GF-D8 (cell line): ENCODE data around the gene TRIM63.
"Not testable (repeated sequence)": the region's sequence is repeated elsewhere in the genome, so short reads cannot be mapped to it uniquely, and the experiment has no call there.

Source experiments
- DNase-seq: peaks from one replicate; lab custom pipeline; 2025; lab: John Stamatoyannopoulos, UW

The TRIM63 gene

GRCh38 chr1:26067432-26067911, at the start of gene TRIM63:
Gene TRIM63 (minus strand): TSS chr1:26067630. CDS start chr1:26067494, 136 bp downstream.
- no peak for DNase-seq

- DNase-seq = no peak
Observed at GRCh38 chr1:26114165-26114927, 46.9 kb upstream of the TRIM63 start.

- DNase-seq = no peak
Observed at GRCh38 chr1:26112407-26112775, 45.0 kb upstream of the TRIM63 start.

- peak; percentile 85 for DNase-seq
Observed at GRCh38 chr1:26111530-26112406, 44.3 kb upstream of the TRIM63 start, which contains the start of gene PDIK1L. Gene PDIK1L (plus strand): TSS chr1:26111824. CDS start chr1:26114309, 2,485 bp downstream.

- peak; percentile 28 for DNase-seq
Observed at GRCh38 chr1:26110731-26111529, 43.5 kb upstream of the TRIM63 start.

GRCh38 chr1:26109229-26110164, 42.1 kb upstream of the TRIM63 start:
- no peak for DNase-seq

- DNase-seq = not testable (repeated sequence)
Observed at GRCh38 chr1:26105226-26105548, 37.8 kb upstream of the TRIM63 start.

- DNase-seq = no peak
Observed at GRCh38 chr1:26102526-26102925, 35.1 kb upstream of the TRIM63 start.

- no peak for DNase-seq
Observed at GRCh38 chr1:26102119-26102518, 34.7 kb upstream of the TRIM63 start.

- DNase-seq = not testable (repeated sequence)
Observed at GRCh38 chr1:26100204-26100603, 32.8 kb upstream of the TRIM63 start.

GRCh38 chr1:26099780-26100179, 32.4 kb upstream of the TRIM63 start:
- no peak for DNase-seq

- no peak for DNase-seq
Observed at GRCh38 chr1:26098602-26099001, 31.2 kb upstream of the TRIM63 start.

GRCh38 chr1:26097696-26098095, 30.3 kb upstream of the TRIM63 start:
- no peak for DNase-seq

GRCh38 chr1:26096471-26096870, 29.0 kb upstream of the TRIM63 start:
- DNase-seq = no peak

- DNase-seq = no peak
Observed at GRCh38 chr1:26094677-26095383, 27.4 kb upstream of the TRIM63 start.

GRCh38 chr1:26094076-26094669, 26.7 kb upstream of the TRIM63 start:
- no peak for DNase-seq

- DNase-seq = not testable (repeated sequence)
Observed at GRCh38 chr1:26093569-26093968, 26.1 kb upstream of the TRIM63 start.

- DNase-seq = no peak
Observed at GRCh38 chr1:26092422-26092821, 25.0 kb upstream of the TRIM63 start.

GRCh38 chr1:26090893-26091292, 23.5 kb upstream of the TRIM63 start:
- DNase-seq = no peak

GRCh38 chr1:26089125-26089524, 21.7 kb upstream of the TRIM63 start:
- DNase-seq = no peak
